ENCODE measurements around the gene OPCML. TPM values are rescaled to one million over a fixed set of nuclear protein-coding genes. Genes with fewer than 3 reads are reported as not detected.

OPCML gene
- total and polyA plus RNA-seq, 2 of the 13 experiments (the other 11 are each of a cell fraction or from before 2014, with no cell fraction given) = not detected

- no peak for TF ChIP-seq RNF219 (CRISPR knock-in tag; IDR thresholded peaks at IDR 0.05)
These were observed 55.6 kb downstream of the OPCML start (continued) for GRCh38 chr11:133476570-133477250.

- no peak overlapping the region for H3K9ac ChIP-seq (ENCODE audit: insufficient read depth, low read depth, low read length)
- FAIRE-seq (no peak), ATAC-seq (no peak), DNase-seq (ENCODE audit: low spot score) (no peak)
- H3K4me2 ChIP-seq (ENCODE audit: low read depth, low read length) = no peak overlapping the region
- no peak overlapping the region for H3K4me3 ChIP-seq (replicated peaks in 1 of 3; ENCODE audit: insufficient read depth in 1 of 3, low read depth in 2 of 3, low read length in 3 of 3)
- 5% methylated on average over 6 of the region's 6 CpGs for WGBS (ENCODE audit: low lambda C conversion rate)
- no peaks in the 10 kb centered on the region for H3K4me1 ChIP-seq (ENCODE audit: insufficient read depth, low read length)
- H3K36me3 ChIP-seq (replicated peaks in 1 of 2; ENCODE audit: control insufficient read depth in 1 of 2, insufficient read depth in 2 of 2, low read length in 2 of 2) = no peaks in the 10 kb centered on the region
- H3K9me3 ChIP-seq (ENCODE audit: low read length) = no peaks in the 10 kb centered on the region
- no peaks in the 10 kb centered on the region; the same call in 1 of the 2 replicates for H4K20me1 ChIP-seq (ENCODE audit: insufficient read depth, low read length)
- H3K27me3 ChIP-seq (ENCODE audit: control insufficient read depth in 1 of 2, insufficient read depth in 2 of 2, low read length in 2 of 2) = no peaks in the 10 kb centered on the region; a peak in 1 of 5 replicates
- H2AFZ ChIP-seq (ENCODE audit: low read length) = no peak overlapping the region
- CTCF ChIA-PET (ENCODE audit: low intra/inter-chr PET ratio, low total read pairs) = no interaction called here
- in situ Hi-C loops (cut with HindIII; ENCODE audit: extremely low pct_ligation_motif_present, low pct_unique_long_range_greater_than_20kb) (no loop called here), intact Hi-C loops (cut with micrococcal nuclease; ENCODE audit: unreplicated experiment) (no loop called here)
- TF ChIP-seq ZNF678 (CRISPR knock-in tag; IDR thresholded peaks at IDR 0.05) = no peak
- no peak for TF ChIP-seq KIAA2018 (CRISPR knock-in tag; IDR thresholded peaks at IDR 0.05; ENCODE audit: borderline replicate concordance)
- TF ChIP-seq ZBTB44 (CRISPR knock-in tag; IDR thresholded peaks at IDR 0.05) = no peak
- no peak for TF ChIP-seq ZNF17 (CRISPR knock-in tag; IDR thresholded peaks at IDR 0.05)
- H3K79me2 ChIP-seq (ENCODE audit: insufficient read depth, low read length) = no peaks in the 10 kb centered on the region
- POLR2A ChIA-PET = no interaction called here
- H3K27ac ChIP-seq (ENCODE audit: extremely low read length, insufficient read depth, low read length) = no peak overlapping the region
- BruUV-seq (replicated peaks) = no TSS peak
These were observed 57.8 kb downstream of the OPCML start for GRCh38 chr11:133474461-133474860.

All from HepG2 (cell line).